Measurements from ENCODE around the gene STXBP3. TPM values are rescaled to one million over a fixed set of nuclear protein-coding genes. Genes with fewer than 3 reads are reported as not detected.

The STXBP3 gene
- total and polyA plus RNA-seq, 2 donors (not counting 3 experiments of a cell fraction or from before 2014, with no cell fraction given), result 9.4 to 44.1 TPM

DNA sequence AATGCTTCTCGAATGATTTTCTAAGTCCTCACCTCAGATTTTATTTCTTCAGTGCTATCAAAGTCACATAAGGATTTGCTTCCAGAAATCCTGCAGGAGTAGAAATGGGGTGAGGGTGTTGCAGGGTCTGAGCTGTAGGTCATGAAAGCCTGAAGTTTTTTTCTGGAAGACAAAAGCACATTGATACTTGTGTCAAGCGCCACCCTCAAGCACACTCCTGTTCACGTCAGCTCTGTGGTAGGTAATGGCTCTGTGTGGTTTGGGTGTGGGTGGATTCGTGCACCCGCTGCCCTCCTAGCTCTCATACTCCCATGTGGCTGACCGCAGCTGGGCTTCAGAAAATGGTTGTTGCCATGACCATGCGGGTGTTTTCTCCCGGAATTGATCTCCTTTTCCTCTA, 70.5 kb downstream of the STXBP3 start:
- peak overlapping the region; percentile 87 for H3K9ac ChIP-seq (replicated peaks; ENCODE audit: extremely low read depth, insufficient read depth, low read length)
- H3K9me3 ChIP-seq (replicated peaks; ENCODE audit: control insufficient read depth, insufficient read depth, low read length), result no peaks in the 10 kb centered on the region
- TF ChIP-seq JUN (IDR thresholded peaks at IDR 0.05; ENCODE audit: borderline replicate concordance, insufficient read depth, insufficient read length, low read depth) (no peak), POLR2A (IDR thresholded peaks at IDR 0.05; ENCODE audit: low read depth, low read length) (no peak), POLR2AphosphoS5 (IDR thresholded peaks at IDR 0.05; ENCODE audit: insufficient read depth, low read depth, low read length) (no peak), FOS (IDR thresholded peaks at IDR 0.05; ENCODE audit: borderline replicate concordance, insufficient read depth, low read length) (no peak), EZH2 (IDR thresholded peaks at IDR 0.05; ENCODE audit: borderline replicate concordance, low read depth, low read length, severe bottlenecking) (no peak), GATA2 (IDR thresholded peaks at IDR 0.05; ENCODE audit: insufficient read depth, insufficient read length, low read depth, low read length) (no peak), MYC (IDR thresholded peaks at IDR 0.05; ENCODE audit: low read depth, low read length) (no peak)
- TF ChIP-seq, protein P1, sequence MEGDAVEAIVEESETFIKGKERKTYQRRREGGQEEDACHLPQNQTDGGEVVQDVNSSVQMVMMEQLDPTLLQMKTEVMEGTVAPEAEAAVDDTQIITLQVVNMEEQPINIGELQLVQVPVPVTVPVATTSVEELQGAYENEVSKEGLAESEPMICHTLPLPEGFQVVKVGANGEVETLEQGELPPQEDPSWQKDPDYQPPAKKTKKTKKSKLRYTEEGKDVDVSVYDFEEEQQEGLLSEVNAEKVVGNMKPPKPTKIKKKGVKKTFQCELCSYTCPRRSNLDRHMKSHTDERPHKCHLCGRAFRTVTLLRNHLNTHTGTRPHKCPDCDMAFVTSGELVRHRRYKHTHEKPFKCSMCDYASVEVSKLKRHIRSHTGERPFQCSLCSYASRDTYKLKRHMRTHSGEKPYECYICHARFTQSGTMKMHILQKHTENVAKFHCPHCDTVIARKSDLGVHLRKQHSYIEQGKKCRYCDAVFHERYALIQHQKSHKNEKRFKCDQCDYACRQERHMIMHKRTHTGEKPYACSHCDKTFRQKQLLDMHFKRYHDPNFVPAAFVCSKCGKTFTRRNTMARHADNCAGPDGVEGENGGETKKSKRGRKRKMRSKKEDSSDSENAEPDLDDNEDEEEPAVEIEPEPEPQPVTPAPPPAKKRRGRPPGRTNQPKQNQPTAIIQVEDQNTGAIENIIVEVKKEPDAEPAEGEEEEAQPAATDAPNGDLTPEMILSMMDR (IDR thresholded peaks at IDR 0.05; ENCODE audit: extremely low read depth in 1 of 2, insufficient read depth in 1 of 2, low read depth in 1 of 2, low read length in 2 of 2), result no peak
- TF ChIP-seq, protein P2, sequence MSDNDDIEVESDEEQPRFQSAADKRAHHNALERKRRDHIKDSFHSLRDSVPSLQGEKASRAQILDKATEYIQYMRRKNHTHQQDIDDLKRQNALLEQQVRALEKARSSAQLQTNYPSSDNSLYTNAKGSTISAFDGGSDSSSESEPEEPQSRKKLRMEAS (IDR thresholded peaks at IDR 0.05; ENCODE audit: insufficient read depth, insufficient read length), result no peak
- FAIRE-seq, result no peak
- no peaks in the 10 kb centered on the region for H3K79me2 ChIP-seq (ENCODE audit: control insufficient read depth, insufficient read depth, low read length)
- no peaks in the 10 kb centered on the region for H3K36me3 ChIP-seq (ENCODE audit: control insufficient read depth in 2 of 2, extremely low read depth in 1 of 2, insufficient read depth in 2 of 2, low read length in 2 of 2)
- peak overlapping the region in 1 of 3 experiments; percentile 17 for H3K4me3 ChIP-seq (replicated peaks in 1 of 3; ENCODE audit: insufficient read depth in 1 of 3, low read depth in 1 of 3, low read length in 3 of 3)
- peak overlapping the region; percentile 74 for H3K4me2 ChIP-seq (ENCODE audit: insufficient read depth, low read length)
- H3K9me1 ChIP-seq (replicated peaks; ENCODE audit: control insufficient read depth, extremely low read depth, insufficient read depth, low read length), result no peaks in the 10 kb centered on the region
- H4K20me1 ChIP-seq (replicated peaks; ENCODE audit: control insufficient read depth, extremely low read depth, insufficient read depth, low read length), result no peaks in the 10 kb centered on the region
- peak overlapping the region; percentile 91 for H3K27ac ChIP-seq (ENCODE audit: insufficient read depth, low read depth, low read length)
- H3K27me3 ChIP-seq (ENCODE audit: control insufficient read depth in 2 of 2, insufficient read depth in 2 of 2, low read length in 2 of 2), result peaks cover 0 to 2% of the 10 kb centered on the region in 2 experiments
- H2AFZ ChIP-seq (ENCODE audit: low read depth, low read length), result peak overlapping the region; percentile 60
- no peak for DNase-seq (ENCODE audit: low read depth, low spot score)
- POLR2A ChIA-PET, result interaction anchor here (1.0 to 1.5 kb wide), 4 partner anchors 9 to 146 kb away, joined by 3 to 4 read pairs (median 4); no protein-coding TSS in a partner anchor
- intact Hi-C loops (cut with micrococcal nuclease), result loop anchor here (2.0 to 5.0 kb wide), 2 partner anchors 124 to 145 kb away; partner anchors contain the start of genes CLCC1 and PRPF38B
- BruUV-seq (replicated peaks), result no TSS peak
- CTCF ChIA-PET, result interaction anchor here (0.6 to 2.3 kb wide), 12 partner anchors 11 to 81 kb away, joined by 3 to 35 read pairs (median 4); no protein-coding TSS in a partner anchor
- H3K4me1 ChIP-seq (ENCODE audit: control insufficient read depth, extremely low read depth, insufficient read depth, low read length), result peaks cover 12% of the 10 kb centered on the region
- dilution Hi-C loops (cut with MboI; ENCODE audit: extremely low pct_ligation_motif_present, low sequenced_read_pairs), result no loop called here
